Lung microvascular endothelial cell (primary cell): ENCODE data around the gene NFATC1. TPM values are rescaled to one million over a fixed set of nuclear protein-coding genes. Genes with fewer than 3 reads are reported as not detected.

Experiments used
- DNase-seq, 2 donors: peaks; one replicate each; pipeline versions ENCODE4 v3.0.0 to v3.0.0-alpha.2; 2010; ENCODE audit warnings: low read depth in 2 of 2
- total RNA-seq: library from RNA; depleted of rRNA; stranded (reverse); fragments of >200 nt; gene quantifications from 2 replicates; pipeline ENCODE4 v1.2.1, GENCODE V29; 2014

Gene NFATC1
- total RNA-seq, 1 donor from 2014 or later, result 20.8 TPM

DNA sequence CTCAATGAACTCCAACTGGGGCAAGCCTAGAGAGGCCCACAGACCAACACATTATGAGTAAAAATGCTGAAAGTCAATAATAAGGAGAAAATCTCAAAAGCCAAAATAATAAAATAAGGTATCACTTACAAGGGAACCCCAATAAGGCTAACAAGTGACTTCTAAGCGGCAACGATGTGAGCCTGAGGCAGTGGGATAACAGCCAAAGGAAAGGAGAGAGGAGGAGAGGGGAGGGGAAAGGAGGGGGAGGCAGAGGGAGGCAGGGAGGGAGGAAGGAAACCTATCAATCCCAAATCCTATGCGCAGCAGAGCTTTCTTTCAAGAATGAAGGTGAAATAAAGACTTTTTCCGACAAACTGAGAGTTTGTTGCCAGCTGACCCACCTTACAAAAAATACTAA lies 6.0 kb upstream of the NFATC1 start:
- no peak for DNase-seq

DNA sequence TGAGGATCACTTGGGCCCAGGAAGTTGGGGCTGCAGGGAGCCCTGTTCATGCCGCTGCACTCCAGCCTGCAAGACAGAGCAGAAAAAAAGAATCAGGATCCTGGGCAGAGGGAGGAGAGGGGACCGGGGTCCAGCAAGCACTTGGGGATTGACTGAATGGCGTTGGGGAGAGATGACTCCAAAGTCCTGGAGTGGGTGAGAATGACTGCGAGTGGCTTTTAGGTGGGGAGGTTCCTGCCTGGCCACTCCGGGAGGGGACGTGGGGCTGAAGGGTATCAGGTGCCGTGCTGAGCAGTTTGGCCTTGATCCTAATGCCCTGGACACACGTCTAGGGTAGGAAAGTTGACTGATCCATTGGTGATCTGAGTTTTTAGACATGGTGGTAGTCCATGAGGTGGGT lies 3.5 kb upstream of the NFATC1 start:
- no peak for DNase-seq

DNA sequence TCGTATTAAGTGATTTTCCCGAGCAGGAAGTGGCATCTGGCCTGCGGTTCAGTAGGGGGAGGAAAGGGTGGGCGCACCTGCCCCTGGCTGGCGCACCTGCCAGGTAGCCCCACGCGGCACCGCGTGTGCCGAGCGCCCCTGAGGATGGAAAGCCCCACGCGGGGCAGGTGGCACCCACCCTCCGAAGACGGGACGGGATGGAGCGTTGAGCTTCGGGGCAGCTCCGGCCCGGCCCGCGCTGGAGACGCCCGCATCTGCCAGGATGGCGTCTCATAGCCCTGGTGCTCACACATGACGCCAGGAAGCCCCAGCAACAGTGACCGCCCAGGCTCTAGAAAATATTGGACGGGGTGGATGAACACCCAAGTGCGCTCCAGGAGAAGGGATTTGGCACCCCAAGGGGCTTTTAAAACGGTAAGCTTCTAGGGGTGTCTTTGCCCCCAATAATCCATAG lies 2.5 kb upstream of the NFATC1 start:
- peak; percentile 57 to 68 for DNase-seq

DNA sequence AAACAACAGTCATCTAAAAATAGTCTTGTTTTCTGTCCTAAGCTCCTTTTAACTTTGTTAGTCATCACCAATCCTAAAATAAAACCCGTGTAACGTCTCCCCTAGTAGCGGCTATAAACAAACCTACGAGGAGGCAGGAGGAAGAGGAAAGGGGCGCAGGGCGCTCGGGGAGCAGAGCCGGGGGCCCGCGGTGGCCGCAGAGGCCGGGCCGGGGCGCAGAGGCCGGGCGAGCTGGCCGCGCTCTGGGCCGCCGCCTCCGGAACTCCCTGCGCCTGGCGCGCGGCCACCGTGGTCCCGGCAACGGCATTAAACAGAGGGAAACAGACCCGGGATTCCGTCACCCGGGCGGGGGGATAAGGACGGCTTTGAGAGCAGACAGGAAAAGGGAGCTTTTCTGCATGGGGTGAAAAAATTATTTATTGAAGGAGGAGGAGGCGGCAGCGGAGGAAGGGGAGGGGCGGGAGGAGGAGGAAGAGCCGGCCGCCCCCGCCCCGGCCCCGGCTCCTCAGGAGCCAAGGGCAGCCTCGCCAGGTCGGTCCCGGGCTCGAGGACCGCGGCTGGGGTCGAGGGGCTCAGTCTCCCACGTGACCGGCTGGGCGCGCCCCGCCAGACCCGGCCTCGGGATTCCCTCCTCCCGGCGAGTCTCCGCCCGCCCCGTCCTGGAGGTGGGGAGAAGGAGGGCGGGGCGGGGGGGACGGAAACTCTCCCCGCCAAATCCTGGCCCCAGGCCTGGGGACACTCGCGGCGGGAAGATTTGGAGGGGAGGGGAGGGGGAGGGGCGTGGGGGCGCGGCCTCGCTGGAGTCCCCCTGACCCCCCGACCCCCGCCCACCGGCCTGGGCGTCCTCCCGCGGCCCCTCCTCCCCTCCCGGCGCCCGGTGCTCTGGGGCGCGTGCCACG lies 1.8 kb upstream of the NFATC1 start:
- DNase-seq, result peak; percentile 96 to 97

DNA sequence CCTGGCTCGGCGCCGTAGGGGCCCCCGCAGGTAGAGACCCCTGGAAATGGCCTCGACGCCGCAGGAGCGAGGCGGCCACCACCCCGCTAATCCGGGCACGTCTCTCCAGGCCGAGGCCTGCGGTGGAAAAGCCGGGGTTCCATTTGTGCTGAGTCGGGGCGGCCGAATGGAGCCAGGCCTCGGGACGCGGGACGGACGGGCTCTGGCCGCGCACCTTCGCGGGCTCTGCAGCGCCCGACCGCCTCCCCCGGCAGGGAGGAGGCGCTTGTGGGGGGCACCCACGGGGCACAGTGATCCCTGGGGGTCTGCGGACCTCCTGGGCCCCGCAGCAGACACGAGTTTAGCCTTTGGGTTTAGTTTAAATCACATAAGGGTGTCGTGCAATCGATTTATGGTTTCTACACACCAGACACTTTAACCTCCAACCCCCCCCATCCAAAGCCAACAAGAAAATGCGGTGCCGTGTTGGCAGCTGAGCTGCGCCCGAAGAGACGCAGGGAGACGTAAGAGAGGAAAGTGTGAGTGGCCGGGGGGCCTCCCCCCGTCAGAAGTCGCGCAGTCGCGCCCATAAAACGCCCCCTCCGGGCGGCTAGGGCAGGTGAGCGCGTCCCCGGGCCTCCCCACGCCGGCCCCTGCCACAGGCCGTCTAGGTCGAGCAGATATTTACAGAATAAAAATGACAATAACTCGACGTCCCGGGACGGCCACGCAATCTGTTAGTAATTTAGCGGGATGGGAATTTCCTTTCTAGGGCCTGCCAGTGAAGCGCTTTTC lies 1.0 kb upstream of the NFATC1 start:
- peak; percentile 56 to 93 for DNase-seq

DNA sequence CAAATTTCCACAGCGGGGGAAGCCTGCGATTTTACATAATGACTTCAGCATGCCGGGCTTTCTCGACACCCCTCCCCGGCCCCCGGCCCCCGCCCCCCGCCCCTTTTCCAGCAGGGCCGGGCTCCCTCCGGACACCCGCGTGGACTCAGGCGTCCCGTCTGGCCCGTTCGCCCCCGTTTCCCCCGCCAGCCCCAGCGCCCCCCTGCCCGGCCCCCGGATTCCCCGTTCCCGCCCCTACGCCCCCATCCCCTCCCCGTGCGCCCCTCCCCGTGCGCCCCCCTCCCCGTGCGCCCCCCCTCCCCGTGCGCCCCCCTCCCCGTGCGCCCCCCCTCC lies 456 bp upstream of the NFATC1 start:
- DNase-seq, result no peak

DNA sequence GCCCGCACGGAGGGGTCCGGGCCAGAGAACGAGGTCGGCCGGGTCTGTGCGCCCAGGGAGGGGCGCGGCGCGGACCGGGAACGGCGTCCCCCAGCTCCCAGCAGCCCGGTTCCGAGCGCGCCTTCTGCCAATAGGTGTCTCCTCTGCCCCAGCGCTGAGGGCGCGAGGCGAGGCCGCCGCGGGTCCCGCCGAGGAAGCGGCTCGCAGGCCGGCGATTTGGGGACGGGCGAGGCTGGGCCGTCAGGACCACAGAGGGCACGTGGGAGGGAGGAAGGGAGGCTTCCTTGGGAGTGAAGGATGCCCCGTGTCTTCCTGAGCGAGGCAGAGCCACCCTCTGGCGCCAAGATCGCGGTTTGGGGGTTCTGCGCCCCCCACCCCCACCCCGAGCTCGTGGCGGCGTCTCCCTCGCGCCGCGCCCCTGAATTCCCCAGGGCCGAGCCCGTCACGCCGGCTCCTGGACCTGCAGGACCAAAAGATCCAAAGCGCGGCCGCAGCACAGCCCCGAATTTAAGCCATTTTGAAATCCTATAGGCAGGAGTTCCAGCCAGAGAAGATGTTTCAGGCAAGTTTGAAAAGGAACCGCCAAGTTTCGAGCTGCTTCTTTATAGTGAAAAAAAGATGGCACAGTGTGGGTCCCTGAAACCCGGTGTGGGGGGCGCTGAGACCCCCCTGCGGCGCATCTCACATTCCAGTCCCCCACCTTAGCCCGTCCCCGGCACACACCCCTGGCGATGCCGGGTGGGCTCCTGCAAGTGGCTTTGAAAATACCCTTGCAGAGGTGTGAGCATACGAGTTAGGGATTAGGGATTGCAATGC lies 909 bp downstream of the NFATC1 start:
- DNase-seq, result peak; percentile 62 to 68

DNA sequence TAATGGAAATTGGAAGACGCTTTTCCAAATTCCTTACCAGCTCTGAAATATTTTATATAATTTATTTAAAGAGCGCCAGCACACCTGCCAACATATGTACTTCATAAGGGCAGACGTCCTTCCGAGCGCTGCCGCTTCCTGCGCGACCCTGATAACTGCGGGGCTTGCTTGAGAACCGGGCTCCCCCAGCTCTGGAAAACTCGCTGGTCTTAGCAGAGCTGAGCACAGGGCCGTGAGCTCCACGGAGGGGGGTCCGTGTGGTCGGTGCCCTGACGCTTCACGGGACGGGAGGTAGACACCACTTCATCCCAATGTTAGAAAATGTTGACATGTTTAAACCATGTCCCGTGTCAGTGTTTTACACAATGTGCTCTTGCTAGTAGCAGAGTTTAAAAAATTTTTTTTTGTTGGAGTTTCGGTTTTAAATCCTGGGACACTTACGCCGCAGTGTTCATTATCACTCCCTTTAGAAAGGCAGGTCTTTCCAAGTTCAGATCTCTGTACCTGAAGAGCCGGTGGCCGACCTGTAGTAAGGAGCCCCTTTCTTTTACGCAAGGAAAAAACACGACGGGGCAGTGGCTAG lies 1.6 kb downstream of the NFATC1 start:
- no peak for DNase-seq

- DNase-seq, result peak; percentile 35 to 75
These were observed 2.4 kb downstream of the NFATC1 start for GRCh38 chr18:79397830-79398761.

GRCh38 chr18:79399275-79400081 lies 3.7 kb downstream of the NFATC1 start:
- DNase-seq, result peak in 1 of 2 donors; percentile 47

GRCh38 chr18:79400091-79400590 lies 4.4 kb downstream of the NFATC1 start:
- peak; percentile 39 to 64 for DNase-seq

- peak in 1 of 2 donors; percentile 63 for DNase-seq
These were observed 5.1 kb downstream of the NFATC1 start for GRCh38 chr18:79400591-79401381.

GRCh38 chr18:79401494-79402208 lies 5.9 kb downstream of the NFATC1 start:
- peak in 1 of 2 donors; percentile 61 for DNase-seq

DNA sequence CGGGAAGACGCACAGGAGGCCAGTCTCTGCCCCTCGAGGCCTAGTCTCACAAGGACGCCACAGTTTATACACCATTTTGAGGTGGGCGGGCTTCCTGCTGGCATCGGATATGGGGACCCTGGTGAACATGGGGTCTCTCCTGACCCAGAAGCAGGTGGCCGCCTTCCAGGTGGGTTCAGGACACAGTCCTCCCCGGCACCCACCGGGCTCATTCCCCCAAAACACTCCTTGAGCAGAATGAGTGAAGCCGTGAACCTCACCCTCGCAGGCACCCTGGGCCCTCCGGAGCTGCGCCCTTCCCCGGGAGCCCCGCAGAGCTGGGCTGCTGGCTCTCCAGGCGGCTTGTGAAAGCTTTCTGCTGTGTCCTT lies 6.5 kb downstream of the NFATC1 start:
- no peak for DNase-seq

- DNase-seq, result peak; percentile 67 to 91
These were observed 7.4 kb downstream of the NFATC1 start for GRCh38 chr18:79402977-79403722.

GRCh38 chr18:79403723-79404566 lies 8.2 kb downstream of the NFATC1 start:
- peak in 1 of 2 donors; percentile 78 for DNase-seq
